GM12891 (cell line): ENCODE measurements around the gene ZMYND12.

Experiments used
- POLR2A ChIP-seq: IDR thresholded peaks from 2 replicates; pipeline ENCODE4 v1.6.1; 2011; ENCODE audit warnings: low read depth, low read length, control low read depth
- POLR2AphosphoS5 ChIP-seq: IDR thresholded peaks from 2 replicates; pipeline ENCODE4 v1.6.1; 2011; ENCODE audit warnings: low read depth, low read length, control low read depth
- SPI1 ChIP-seq: IDR thresholded peaks from 2 replicates; pipeline ENCODE4 v1.6.1; 2011; ENCODE audit warnings: low read depth, low read length, control low read depth

GRCh38 chr1:42392967-42393848, 62.6 kb downstream of the ZMYND12 start:
- TF ChIP-seq POLR2AphosphoS5, result no peak
- no peak for TF ChIP-seq POLR2A
- TF ChIP-seq SPI1, result no peak
